Kidney epithelial cell (primary cell): ENCODE data around the gene CITED2. TPM values are rescaled to one million over a fixed set of nuclear protein-coding genes. Genes with fewer than 3 reads are reported as not detected.

ENCODE experiments used
- DNase-seq: peaks from one replicate; pipeline ENCODE4 v3.0.0-alpha.2; 2010; ENCODE audit warnings: low read depth
- H3K27me3 ChIP-seq: 2 replicates; pipeline ENCODE4 v1.6.0; 2011; ENCODE audit warnings: low read length; ENCODE audit not compliant: control insufficient read depth, insufficient read depth
- H3K36me3 ChIP-seq: 2 replicates; pipeline ENCODE4 v1.5.1; 2011; ENCODE audit warnings: low read length; ENCODE audit not compliant: control insufficient read depth, insufficient read depth
- H3K4me3 ChIP-seq: 2 replicates; pipeline ENCODE4 v1.5.1; 2011; ENCODE audit warnings: low read depth, mild to moderate bottlenecking, control low read depth, low read length
- total RNA-seq: library from RNA; depleted of rRNA; stranded (reverse); fragments of >200 nt; gene quantifications from 2 replicates; pipeline ENCODE4 v1.2.3, GENCODE V29; 2015
- TF ChIP-seq, protein P1 (sequence below): IDR thresholded peaks from 2 replicates; pipeline ENCODE4 v1.5.1; 2011; ENCODE audit warnings: mild to moderate bottlenecking, moderate library complexity, low read length, control low read depth, inconsistent platforms; ENCODE audit not compliant: insufficient read depth, poor library complexity, severe bottlenecking

The CITED2 gene
- total RNA-seq, 1 donor from 2014 or later = 74.2 TPM

DNA sequence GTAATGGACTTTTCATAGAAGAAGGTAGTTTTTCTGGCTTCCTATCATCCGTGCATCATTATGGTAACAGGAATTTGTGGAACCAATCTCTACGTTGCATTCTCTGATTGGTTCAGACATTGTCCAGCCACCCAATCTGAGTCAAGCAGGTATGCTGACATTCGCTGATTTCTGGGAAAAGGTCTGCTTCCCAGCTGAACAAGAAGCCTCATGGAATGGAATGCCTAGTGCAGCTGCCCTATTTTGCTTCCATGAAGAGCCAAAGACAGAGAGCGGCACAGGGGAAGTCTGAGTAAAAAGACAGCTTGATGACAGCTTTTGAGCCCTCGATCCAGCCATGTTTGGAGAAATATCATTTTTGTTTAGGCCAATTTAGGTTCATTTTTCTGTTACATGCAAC, 44.1 kb downstream of the CITED2 start:
- H3K27me3 ChIP-seq = no peaks in the 10 kb centered on the region
- TF ChIP-seq, protein P1, sequence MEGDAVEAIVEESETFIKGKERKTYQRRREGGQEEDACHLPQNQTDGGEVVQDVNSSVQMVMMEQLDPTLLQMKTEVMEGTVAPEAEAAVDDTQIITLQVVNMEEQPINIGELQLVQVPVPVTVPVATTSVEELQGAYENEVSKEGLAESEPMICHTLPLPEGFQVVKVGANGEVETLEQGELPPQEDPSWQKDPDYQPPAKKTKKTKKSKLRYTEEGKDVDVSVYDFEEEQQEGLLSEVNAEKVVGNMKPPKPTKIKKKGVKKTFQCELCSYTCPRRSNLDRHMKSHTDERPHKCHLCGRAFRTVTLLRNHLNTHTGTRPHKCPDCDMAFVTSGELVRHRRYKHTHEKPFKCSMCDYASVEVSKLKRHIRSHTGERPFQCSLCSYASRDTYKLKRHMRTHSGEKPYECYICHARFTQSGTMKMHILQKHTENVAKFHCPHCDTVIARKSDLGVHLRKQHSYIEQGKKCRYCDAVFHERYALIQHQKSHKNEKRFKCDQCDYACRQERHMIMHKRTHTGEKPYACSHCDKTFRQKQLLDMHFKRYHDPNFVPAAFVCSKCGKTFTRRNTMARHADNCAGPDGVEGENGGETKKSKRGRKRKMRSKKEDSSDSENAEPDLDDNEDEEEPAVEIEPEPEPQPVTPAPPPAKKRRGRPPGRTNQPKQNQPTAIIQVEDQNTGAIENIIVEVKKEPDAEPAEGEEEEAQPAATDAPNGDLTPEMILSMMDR = no peak
- DNase-seq = no peak
- no peaks in the 10 kb centered on the region for H3K36me3 ChIP-seq
- H3K4me3 ChIP-seq = no peak overlapping the region

GRCh38 chr6:139329224-139329623, 45.2 kb downstream of the CITED2 start:
- no peaks in the 10 kb centered on the region for H3K36me3 ChIP-seq
- no peak for DNase-seq
- TF ChIP-seq, protein P1 = no peak

DNA sequence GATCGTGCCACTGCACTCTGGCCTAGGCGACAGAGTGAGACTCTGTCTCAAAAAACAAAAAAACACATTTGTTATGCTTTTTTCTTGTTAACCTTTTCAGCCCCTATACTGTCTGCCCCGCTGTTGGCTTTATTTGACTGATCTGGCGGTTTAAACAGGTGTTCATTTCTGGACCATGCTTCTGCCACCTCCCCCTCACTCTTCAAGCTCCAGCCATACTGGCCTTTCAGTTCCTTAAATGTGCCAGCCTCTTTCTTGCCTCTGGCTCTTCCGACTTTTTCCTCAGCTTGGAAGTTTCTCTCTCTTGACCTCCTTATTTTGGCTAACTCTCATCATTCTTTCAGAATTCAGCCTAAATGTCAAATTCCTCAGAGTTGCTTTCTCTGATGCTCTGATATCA, 47.4 kb downstream of the CITED2 start:
- TF ChIP-seq, protein P1 = no peak
- no peaks in the 10 kb centered on the region for H3K27me3 ChIP-seq
- no peak overlapping the region for H3K4me3 ChIP-seq
- no peaks in the 10 kb centered on the region for H3K36me3 ChIP-seq
- DNase-seq = no peak

More at GRCh38 chr6:139329224-139329623, 45.2 kb downstream of the CITED2 start:
- Histone ChIP-seq H3K27me3 (no peaks in the 10 kb centered on the region), H3K4me3 (no peak overlapping the region)

DNA sequence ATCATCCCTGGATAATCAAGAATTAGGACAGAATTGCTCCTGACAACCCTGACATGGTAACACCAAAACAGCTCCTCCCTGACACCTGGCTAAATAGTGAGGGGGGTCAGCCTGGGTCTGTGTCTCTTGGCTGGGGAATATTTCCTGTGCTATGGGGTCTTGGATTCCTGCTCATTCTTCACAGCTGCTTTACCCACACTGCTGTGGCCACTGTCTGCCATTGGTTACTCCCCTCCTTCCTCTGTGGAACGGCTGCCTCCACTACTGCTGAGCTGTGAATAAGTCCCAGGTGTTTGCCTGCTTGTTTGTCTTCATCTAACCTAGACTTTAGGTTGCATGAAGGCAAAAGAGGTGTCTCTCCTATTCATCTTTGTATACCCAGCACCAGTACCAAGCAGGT, 48.8 kb downstream of the CITED2 start:
- no peaks in the 10 kb centered on the region for H3K36me3 ChIP-seq
- DNase-seq = no peak
- H3K4me3 ChIP-seq = no peak overlapping the region
- no peaks in the 10 kb centered on the region for H3K27me3 ChIP-seq
- TF ChIP-seq, protein P1 = no peak

DNA sequence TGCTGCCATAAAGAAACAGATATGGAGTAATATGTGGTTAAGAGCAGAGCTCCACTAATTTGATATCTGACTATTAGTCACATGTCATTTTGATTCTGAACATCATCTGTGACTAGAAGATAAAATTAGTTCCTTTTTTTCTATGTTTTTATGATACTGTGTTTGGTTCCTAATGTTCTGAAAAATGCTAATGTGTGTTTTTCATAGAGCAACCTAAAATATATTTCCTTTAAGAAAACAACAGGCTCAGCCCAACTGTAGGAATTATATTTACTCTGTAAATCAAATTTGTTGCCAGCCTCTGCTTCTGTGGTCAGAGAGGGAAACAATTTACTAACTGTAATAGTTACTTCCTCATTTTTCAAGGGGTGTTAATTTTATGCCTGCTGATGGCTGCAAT, 49.3 kb downstream of the CITED2 start:
- Histone ChIP-seq H3K27me3 (no peaks in the 10 kb centered on the region), H3K4me3 (no peak overlapping the region), H3K36me3 (no peaks in the 10 kb centered on the region)
- TF ChIP-seq, protein P1 = no peak
- no peak for DNase-seq

- no peak for DNase-seq
- H3K27me3 ChIP-seq = no peaks in the 10 kb centered on the region
- TF ChIP-seq, protein P1 = no peak
- no peaks in the 10 kb centered on the region for H3K36me3 ChIP-seq
- H3K4me3 ChIP-seq = no peak overlapping the region
Measured at GRCh38 chr6:139324301-139324555, 50.2 kb downstream of the CITED2 start.
